Measurements from ENCODE around the gene SCN8A.

GRCh38 chr12:51846911-51847642 lies 256.0 kb downstream of the SCN8A start:
- TF ChIP-seq CTCF (IDR thresholded peaks at IDR 0.05; ENCODE audit: low read length) (no peak), EZH2 (optimal IDR thresholded peaks at IDR 0.05; ENCODE audit: low read depth, low read length) (no peak), EZH2phosphoT487 (IDR thresholded peaks at IDR 0.05; ENCODE audit: low read length) (no peak)

Measured in MM.1S (cell line).